HG03354 (cell line): ENCODE measurements around the gene NDUFB4.
"Not testable (repeated sequence)": the region's sequence is repeated elsewhere in the genome, so short reads cannot be mapped to it uniquely, and the experiment has no call there.

Source experiments
- ATAC-seq: cut with Tn5 transposase; IDR thresholded peaks from one replicate; pipeline ENCODE4 v1.9.1; 2021; ENCODE audit warnings: mild to moderate bottlenecking; ENCODE audit not compliant: unreplicated experiment, poor library complexity, severe bottlenecking

Gene NDUFB4

DNA sequence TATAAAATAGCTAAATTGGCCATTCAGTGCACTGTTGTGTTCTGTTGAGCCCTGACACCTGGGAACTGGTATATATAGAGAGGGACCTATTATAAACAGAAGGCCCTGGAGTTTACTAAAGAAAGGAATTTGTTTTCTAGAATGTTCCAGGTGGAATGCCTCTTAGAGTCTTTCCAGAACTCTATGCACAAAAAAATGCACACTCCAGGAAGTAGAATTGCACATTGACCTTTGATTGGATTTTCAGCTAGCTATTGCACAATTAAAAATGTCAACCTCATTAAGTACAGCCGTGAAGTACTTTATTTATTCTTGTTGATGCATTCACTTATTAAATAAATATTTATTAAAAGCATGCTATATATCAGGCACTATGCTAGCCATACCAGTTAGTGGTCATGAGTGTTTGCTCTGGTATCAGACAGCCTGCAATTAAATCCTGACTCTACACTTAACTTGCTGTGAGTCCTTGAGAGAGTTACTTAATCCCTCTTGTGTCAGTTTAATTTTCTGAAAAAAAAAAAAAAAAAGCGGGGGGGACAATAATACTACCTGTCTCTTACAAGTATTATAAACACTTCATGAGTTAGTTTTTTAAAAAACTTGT is 40.8 kb downstream of the NDUFB4 start:
- no peak for ATAC-seq

DNA sequence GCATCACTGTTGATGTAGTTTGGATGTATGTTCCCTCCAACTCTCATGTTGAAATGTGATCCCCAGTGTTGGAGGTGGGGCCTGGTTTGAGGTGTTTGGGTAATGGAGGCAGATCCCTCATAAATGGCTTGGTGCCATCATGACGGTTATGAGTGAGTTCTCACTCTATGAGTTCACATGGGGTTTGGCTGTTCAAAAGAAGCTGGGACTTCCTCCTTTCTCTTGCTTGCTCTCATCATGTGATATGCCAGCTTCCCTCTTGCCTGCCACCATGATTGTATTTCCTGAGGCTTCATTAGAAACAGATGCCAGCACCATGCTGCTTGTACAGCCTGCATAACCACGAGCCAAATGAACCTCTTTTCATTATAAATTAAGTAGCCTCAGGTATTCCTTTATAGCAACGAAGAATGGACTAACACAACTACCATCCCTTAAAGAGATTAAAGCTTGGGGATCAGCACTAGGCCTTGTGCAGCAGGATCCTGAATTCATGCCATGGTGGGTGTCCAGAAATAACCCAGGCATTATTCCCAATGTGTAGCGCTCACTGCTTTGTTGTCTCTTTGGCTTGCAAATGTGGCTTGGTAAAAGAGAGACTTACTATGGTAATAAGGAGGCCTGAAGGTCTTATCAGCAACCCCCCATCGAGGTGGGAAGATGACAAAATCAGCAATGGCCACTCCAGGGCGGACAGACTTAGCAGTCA is 41.9 kb downstream of the NDUFB4 start:
- ATAC-seq, result no peak

DNA sequence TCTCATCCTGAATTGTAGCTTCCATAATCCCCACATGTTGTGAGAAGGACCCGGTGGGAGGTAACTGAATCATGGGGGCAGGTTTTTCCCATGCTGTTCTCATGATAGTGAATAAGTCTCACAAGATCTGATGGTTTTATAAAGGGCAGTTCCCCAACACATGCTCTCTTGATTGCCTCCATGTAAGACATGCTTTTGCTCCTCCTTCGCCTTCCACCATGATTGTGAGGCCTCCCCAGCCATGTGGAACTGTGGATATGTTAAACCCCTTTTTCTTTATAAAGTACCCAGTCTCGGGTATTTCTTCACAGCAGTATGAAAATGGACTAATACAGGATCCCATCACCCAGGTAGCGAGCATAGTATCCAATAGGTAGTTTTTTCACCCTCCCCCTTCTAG is 42.7 kb downstream of the NDUFB4 start:
- not testable (repeated sequence) for ATAC-seq

DNA sequence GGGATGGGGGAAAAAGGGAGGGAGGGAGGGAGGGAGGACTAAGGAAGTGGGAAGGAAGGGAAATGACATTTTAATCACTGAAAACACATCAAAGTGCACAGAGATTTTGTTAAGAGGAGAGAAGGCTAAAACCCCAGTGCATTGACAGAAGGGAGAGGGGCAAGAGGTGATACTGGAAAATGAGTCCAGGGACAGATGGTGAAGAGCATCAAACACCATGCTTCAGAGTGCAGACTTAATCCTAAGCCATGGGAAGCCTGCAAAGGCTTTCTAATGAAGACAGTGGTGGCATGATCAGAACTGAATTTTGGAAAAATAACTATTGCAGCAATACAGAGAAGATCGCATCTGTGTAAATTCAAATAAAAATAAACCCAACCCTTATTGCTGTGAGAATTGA is 44.1 kb downstream of the NDUFB4 start:
- no peak for ATAC-seq

DNA sequence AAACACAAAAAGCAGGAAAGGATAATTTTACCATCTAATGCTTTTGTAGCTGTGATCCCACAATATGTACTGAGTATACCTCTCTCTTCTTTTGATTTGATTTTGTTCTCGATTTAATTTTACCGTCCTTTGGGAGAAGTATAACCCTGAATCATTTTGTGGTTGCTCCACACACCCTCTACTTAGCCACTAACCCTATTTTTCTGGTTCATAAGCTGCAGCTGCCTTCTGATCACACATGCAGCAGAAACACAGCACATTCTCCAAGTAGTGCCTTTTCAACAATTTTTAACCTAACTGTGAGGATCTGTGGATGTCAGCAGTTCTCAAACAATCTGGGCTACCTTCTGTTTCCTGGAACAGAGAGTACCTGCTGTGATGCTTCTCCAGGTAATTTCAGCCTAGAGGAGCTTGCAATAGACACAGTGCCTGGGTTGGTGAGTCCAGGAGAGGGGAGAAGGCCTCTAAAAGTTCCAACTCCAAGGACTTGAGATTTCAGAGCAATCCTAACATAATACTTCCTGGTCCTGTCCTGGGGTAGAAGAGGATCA is 45.6 kb downstream of the NDUFB4 start:
- ATAC-seq, result no peak

DNA sequence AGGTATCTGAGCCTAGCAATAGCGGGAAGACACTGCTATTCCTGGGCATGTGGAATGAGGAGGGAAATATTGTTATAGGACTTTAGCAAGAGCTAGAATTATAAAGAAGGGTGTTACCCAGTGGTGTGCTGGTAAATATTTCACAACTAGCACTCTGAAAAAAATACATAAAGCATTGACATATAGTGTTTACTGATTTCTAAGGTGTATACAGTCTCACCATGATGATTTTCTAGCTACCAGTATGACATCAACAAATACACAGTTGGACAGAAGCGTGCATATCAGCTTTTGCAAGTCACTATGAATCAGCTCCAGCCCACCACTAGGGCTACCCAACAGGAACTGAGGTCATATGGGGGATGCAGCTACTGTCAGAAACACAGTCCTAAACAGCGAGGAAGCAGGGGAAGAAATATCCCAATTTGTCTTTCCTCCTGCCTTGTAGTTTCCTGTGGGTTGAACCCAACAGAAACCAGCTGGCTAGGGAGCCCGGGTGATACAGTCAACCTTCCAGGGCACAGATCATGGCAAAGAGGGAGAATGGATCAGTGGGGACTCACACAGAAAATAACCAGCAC is 46.3 kb downstream of the NDUFB4 start:
- ATAC-seq, result no peak

DNA sequence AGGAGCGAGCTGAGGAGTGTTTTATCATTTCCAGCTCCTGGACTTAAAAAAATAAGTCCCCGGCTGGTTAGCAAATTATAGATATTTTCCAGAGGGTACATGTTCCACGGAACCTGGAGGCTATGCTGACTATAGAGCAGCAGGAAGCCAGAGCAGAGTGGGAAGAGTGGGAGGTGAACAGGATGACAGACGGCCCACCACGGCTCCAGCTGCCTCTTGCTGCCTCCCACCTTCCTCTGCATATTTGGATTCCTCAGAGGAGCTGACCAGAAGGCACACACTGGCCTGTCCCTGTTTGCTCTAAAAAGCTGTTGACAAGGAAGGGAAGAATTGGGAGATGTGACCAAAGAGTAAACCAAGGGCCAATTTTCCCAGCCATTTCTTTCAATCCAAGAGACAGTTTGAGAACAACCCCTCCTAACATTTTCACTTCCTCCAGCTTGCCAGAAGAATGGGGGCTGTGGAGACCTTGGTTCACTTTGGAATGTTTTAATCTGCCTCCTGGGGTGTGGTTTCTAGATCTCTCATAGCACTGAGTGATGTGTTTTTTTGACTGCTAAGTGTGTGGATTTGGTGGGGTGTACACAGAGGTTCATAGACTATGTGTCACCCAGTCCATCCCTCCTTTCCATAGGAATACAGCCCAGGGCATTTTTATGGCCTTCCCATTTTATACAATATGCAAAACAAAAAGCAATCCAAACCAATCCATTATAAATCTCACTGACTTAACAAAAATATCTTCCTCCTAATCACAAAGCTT is 49.1 kb downstream of the NDUFB4 start:
- ATAC-seq, result no peak

DNA sequence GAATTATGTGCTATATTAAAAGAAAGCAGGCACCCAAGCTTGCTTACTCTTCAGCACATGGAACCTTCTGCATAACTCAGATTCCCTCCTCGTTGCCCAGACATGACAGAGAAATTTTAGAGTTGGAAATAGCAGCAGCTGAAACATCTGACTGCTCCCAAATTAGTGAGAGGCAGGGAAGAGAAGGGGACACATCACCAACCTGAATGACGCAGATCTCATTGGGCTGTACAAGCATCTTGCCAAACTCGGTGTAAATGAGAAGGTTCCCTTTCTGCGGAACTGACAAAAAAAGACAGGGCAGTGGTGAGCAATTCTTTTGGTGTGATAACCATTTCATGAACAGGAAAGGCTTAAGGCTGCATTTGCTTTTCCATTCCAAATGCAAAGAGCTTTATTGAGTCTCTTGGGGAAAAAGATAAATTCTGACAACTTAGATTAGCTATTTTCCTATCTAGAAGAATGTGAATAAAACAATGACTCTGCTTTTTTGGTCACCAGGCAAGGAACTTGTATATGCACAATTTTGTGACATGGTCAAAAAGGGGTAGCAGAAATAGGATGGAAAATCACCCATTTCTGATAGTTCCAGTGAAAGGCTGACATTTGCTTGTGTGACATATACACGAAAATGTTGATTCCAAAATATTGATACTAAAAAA is 50.8 kb downstream of the NDUFB4 start:
- no peak for ATAC-seq

DNA sequence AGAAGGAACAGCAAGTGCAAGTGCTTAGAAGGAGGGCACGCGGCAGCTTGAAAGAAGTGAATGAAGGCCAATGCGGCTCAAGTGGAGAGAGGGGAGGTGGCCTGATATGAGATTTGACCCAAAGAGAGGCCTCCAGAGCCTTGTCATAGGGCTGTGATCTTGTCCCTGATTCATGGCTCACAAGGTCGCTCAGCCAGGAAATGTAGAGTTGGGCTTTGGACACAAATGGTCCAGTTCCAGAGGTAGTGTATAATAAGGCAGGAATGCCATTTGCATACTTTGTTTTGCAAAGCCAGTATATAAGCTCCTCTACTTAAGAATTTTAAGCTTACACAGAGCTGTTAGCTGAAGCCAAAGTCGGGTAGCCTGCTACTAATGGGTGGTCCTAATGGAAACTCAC is 52.2 kb downstream of the NDUFB4 start:
- no peak for ATAC-seq

DNA sequence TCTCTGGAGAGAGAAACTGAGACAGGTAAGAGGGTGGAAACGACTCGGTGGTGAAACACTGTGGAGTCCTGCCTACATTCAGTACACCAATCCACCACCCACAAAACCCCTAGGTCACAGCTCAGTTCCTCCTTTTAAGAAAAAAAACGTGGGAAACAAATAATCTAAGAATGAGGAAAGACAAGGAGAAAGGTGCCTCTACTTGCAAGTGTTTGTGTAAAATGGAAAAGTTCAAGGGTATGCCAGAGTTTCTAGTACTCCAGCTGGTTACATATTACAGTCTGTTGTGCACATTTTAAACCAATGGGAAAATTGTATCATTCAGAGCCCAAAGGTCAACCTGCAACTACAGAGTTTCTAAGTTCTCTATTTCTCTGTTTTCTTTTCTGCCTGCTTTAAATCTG is 53.7 kb downstream of the NDUFB4 start:
- no peak for ATAC-seq

DNA sequence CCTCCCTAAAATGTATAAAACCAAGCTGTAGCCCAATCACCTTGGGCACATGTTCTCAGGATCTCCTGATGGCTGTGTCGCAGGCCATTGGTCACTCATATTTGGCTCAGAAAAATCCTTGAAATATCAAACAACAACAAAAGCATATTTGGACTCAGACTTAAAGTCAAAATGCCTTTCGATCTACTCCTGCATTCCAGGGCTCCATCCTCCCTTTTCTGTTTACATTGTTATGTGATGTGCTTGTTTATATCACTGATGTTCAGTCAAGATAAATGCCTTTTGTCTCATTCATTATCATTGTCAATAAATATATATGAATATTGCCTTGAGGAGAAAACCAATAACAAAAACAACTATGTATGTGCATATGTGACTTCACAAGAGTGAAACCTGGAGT is 54.2 kb downstream of the NDUFB4 start:
- no peak for ATAC-seq
